ENCODE measurements around the gene KRT33A. TPM values are rescaled to one million over a fixed set of nuclear protein-coding genes. Genes with fewer than 3 reads are reported as not detected.
A peak's percentile ranks its signal among the peaks of the same experiment; 100 is the strongest.

The KRT33A gene
- total RNA-seq, 1 experiment from 2014 or later, result not detected

- no peak overlapping the region for H2AFZ ChIP-seq (ENCODE audit: low read length)
- no peak overlapping the region for H3K56ac ChIP-seq (ENCODE audit: insufficient read length, low read depth, low read length)
- H3K79me1 ChIP-seq (ENCODE audit: insufficient read depth, low read depth, low read length, poor library complexity, severe bottlenecking), result no peaks in the 10 kb centered on the region
- no peak overlapping the region for H4K5ac ChIP-seq (ENCODE audit: insufficient read length, low read depth, low read length)
- H3K14ac ChIP-seq (ENCODE audit: insufficient read depth, low read length), result no peak overlapping the region
- H3K27ac ChIP-seq (ENCODE audit: insufficient read length, low read depth, low read length), result no peak overlapping the region
- H2BK20ac ChIP-seq (ENCODE audit: low read depth, low read length, poor library complexity, severe bottlenecking), result no peak overlapping the region
- H2BK5ac ChIP-seq (ENCODE audit: insufficient read length, low read length), result no peak overlapping the region
- Mint-ChIP-seq H3K4me1 (peaks cover 0 to 4% of the 10 kb centered on the region in 2 experiments; a peak in 3 of 4 replicates), H3K4me3 (no peak overlapping the region), H3K36me3 (ENCODE audit: insufficient read depth in 1 of 3, low read depth in 3 of 3) (no peaks in the 10 kb centered on the region; a peak in 1 of 7 replicates), H3K27me3 (ENCODE audit: low read depth) (no peaks in the 10 kb centered on the region; the same call in 1 of the 2 replicates), H3K9me3 (no peaks in the 10 kb centered on the region; a peak in 1 of 5 replicates), H3K27ac (no peak overlapping the region)
- DNase-seq, result peak; percentile 87
- no peak overlapping the region for H2BK12ac ChIP-seq (ENCODE audit: insufficient read length, low read depth, low read length)
- H2AK5ac ChIP-seq (ENCODE audit: insufficient read length, low read length), result no peak overlapping the region
- H3K4me1 ChIP-seq (ENCODE audit: insufficient read depth, low read length), result no peaks in the 10 kb centered on the region
- no peaks in the 10 kb centered on the region for H3K79me2 ChIP-seq (ENCODE audit: insufficient read depth, low read length)
- H2BK120ac ChIP-seq (ENCODE audit: low read depth, low read length, poor library complexity, severe bottlenecking), result no peak overlapping the region
- no CpG with 5 or more reads among the region's 13 CpGs for WGBS (ENCODE audit: extremely low coverage, insufficient read length, low lambda C conversion rate)
- H3K4ac ChIP-seq (ENCODE audit: low read depth, low read length), result no peak overlapping the region
- no peak overlapping the region for H2BK15ac ChIP-seq (ENCODE audit: low read depth, low read length)
- H3K18ac ChIP-seq (ENCODE audit: insufficient read length, low read depth, low read length), result no peak overlapping the region
- no peak overlapping the region for H3K9ac ChIP-seq (ENCODE audit: extremely low read depth, insufficient read length, low read length)
- no peaks in the 10 kb centered on the region for H3K23me2 ChIP-seq (ENCODE audit: insufficient read length, low read depth, low read length, poor library complexity, severe bottlenecking)
- no peak overlapping the region for H4K91ac ChIP-seq (ENCODE audit: insufficient read length, low read depth, low read length)
- no peaks in the 10 kb centered on the region for H3K27me3 ChIP-seq (ENCODE audit: insufficient read depth, low read length)
- H4K8ac ChIP-seq (replicated peaks; ENCODE audit: insufficient read length, low read depth, low read length), result no peak overlapping the region
- H3K9me3 ChIP-seq (ENCODE audit: control insufficient read depth, low read depth, low read length), result no peaks in the 10 kb centered on the region
- no peaks in the 10 kb centered on the region for H4K20me1 ChIP-seq (ENCODE audit: control insufficient read depth, insufficient read depth, insufficient read length)
- H3K4me2 ChIP-seq (ENCODE audit: insufficient read depth, insufficient read length, low read length), result no peak overlapping the region
- H3K23ac ChIP-seq (ENCODE audit: insufficient read length, low read depth, low read length), result no peak overlapping the region
- no peak overlapping the region for H3T11ph ChIP-seq (ENCODE audit: low read length)
- TF ChIP-seq CTCF (conservative IDR thresholded peaks at IDR 0.05), result peak; percentile 79
Measured at GRCh38 chr17:41329279-41329948, 21.2 kb downstream of the KRT33A start.
